Astrocyte (in vitro differentiated cells and primary cell): ENCODE data around the gene COX19.

ENCODE experiments used
- EZH2 ChIP-seq: IDR thresholded peaks from 2 replicates; pipeline ENCODE4 v1.6.1; 2012; ENCODE audit warnings: mild to moderate bottlenecking, low read length, inconsistent platforms; ENCODE audit not compliant: insufficient read depth
- TF ChIP-seq, protein P1 (sequence below): IDR thresholded peaks from 2 replicates; pipeline ENCODE4 v1.5.1; 2011; ENCODE audit warnings: low read depth, mild to moderate bottlenecking, inconsistent platforms, low read length, moderate library complexity; ENCODE audit not compliant: insufficient read depth

DNA sequence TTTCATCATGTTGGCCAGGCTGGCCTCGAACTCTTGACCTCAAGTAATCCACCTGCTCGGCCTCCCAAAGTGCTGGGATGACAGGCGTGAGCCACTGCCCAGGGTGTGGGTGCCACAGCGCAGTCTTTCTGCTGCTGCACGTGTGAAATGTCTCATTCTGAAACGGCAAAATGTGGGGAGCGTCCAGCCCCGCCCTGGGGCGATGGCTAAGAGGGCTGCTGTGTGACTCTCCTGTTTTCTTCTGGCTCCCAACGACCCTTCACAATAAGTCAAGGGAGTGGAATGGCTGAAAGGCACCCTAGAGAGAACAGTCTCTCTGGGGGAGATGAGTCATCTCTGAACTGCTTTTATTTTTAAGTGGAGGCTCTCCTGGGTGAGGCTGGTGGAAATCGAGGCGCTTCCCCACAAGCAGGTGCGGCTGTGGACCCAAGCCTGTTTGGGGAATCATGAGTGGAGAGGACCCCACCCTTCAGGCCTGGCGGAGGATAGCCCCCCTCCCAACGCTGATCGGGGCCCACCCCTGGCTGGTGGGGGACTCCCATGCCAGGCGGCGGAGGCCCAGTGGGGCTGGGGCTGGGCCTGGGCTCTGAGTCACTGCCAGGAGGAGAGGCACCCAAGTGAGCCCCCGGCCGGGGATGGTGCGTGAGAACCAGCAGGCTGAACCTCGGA, 38.8 kb downstream of the COX19 start:
- TF ChIP-seq, protein P1, sequence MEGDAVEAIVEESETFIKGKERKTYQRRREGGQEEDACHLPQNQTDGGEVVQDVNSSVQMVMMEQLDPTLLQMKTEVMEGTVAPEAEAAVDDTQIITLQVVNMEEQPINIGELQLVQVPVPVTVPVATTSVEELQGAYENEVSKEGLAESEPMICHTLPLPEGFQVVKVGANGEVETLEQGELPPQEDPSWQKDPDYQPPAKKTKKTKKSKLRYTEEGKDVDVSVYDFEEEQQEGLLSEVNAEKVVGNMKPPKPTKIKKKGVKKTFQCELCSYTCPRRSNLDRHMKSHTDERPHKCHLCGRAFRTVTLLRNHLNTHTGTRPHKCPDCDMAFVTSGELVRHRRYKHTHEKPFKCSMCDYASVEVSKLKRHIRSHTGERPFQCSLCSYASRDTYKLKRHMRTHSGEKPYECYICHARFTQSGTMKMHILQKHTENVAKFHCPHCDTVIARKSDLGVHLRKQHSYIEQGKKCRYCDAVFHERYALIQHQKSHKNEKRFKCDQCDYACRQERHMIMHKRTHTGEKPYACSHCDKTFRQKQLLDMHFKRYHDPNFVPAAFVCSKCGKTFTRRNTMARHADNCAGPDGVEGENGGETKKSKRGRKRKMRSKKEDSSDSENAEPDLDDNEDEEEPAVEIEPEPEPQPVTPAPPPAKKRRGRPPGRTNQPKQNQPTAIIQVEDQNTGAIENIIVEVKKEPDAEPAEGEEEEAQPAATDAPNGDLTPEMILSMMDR = no peak
- TF ChIP-seq EZH2 = no peak
